ENCODE results near the gene ALOX15.

DNA sequence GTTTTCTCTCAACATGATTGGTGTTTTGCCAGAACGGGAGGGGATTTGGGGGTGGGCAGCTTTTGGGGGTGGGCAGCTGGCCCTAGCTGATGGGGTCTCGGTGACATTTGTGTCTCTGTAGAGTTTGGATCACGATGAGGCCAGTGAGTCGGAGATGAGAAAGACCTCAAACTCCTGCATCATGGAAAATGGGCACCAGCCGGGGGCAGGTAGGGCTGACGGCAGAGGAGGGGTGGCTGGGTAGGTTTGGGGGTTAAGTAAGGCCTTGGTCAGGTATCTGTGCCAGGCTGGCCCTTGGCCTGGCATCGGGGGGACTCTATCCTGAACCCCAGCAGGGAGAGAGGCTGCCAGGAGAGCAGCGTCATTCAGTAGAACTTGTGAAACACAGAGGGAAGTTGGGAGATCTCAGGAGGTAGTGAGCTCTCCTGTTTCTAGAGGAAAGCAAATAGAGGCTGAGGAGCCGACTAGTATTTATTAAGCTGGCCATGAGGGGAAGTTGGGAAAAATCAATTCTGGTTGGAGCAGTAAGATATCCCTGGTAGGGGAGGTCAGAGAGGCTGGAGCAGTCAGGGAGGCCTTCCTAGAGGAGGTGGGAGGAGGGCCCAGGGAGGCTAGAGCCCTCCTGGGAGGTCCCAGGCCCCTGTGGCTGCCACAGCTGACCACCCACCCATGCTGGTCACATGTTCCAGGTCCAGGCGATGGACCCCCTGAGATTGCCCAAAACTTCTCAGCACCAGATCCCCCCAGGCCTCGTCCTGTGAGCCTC is 49.1 kb downstream of the ALOX15 start:
- no peak for TF ChIP-seq YY1 (IDR thresholded peaks at IDR 0.05; ENCODE audit: insufficient read depth, insufficient read length)
- no peak for TF ChIP-seq ZNF274 (IDR thresholded peaks at IDR 0.05; ENCODE audit: low read depth, low read length)
- no peak for TF ChIP-seq SUZ12 (IDR thresholded peaks at IDR 0.05; ENCODE audit: extremely low read depth, insufficient read depth, insufficient read length)
